HepG2 (cell line): Measurements from ENCODE around the gene STX4. TPM values are rescaled to one million over a fixed set of nuclear protein-coding genes. Genes with fewer than 3 reads are reported as not detected.

ENCODE experiments used
- ELF1 ChIP-seq: sonication (generic); formaldehyde crosslinking; IDR thresholded peaks from 2 replicates; pipeline ENCODE4 v1.4.0; 2020; ENCODE audit warnings: missing genetic modification reagents
- FOXK2 ChIP-seq: fragments of 450-650 bp; IDR thresholded peaks from 2 replicates; pipeline ENCODE4 v1.6.1; 2016
- HMGA1 ChIP-seq: sonication (generic); formaldehyde crosslinking; conservative IDR thresholded peaks from 2 replicates; pipeline ENCODE4 v1.4.0; 2020; ENCODE audit warnings: missing genetic modification reagents
- KAT7 ChIP-seq: IDR thresholded peaks from 2 replicates; pipeline ENCODE4 v1.6.1; 2018; ENCODE audit warnings: borderline replicate concordance, missing compliant biosample characterization
- MED1 ChIP-seq: sonication (generic); formaldehyde crosslinking; IDR thresholded peaks from 2 replicates; pipeline ENCODE4 v1.4.0; 2020; ENCODE audit warnings: missing genetic modification reagents
- NCOR1 ChIP-seq: fragments of 200-600 bp; sonication (generic); IDR thresholded peaks from 2 replicates; pipeline ENCODE4 v1.7.0; 2017; ENCODE audit warnings: antibody characterized with exemption, low read length, borderline replicate concordance
- NFE2 ChIP-seq: sonication (generic); formaldehyde crosslinking; IDR thresholded peaks from 2 replicates; pipeline ENCODE4 v1.4.0; 2020; ENCODE audit warnings: missing genetic modification reagents
- NKX3-1 ChIP-seq: sonication (generic); formaldehyde crosslinking; IDR thresholded peaks from 2 replicates; pipeline ENCODE4 v1.5.0; 2020; ENCODE audit warnings: missing genetic modification reagents
- RAD21 ChIP-seq: fragments of 450-650 bp; formaldehyde crosslinking; IDR thresholded peaks from 2 replicates; pipeline ENCODE4 v1.5.0; 2020; ENCODE audit warnings: mild to moderate bottlenecking
- SMAD9 ChIP-seq: sonication (generic); formaldehyde crosslinking; IDR thresholded peaks from 2 replicates; pipeline ENCODE4 v1.5.1; 2020; ENCODE audit warnings: mild to moderate bottlenecking, missing genetic modification reagents
- SP1 ChIP-seq, 2 experiments: fragments of 450-650 bp in 1 of 2; sonication (generic) in 1 of 2; formaldehyde crosslinking in 1 of 2; IDR thresholded peaks; 2 replicates each; pipeline versions ENCODE4 v1.4.0 to v1.6.1; 2016 to 2020; ENCODE audit warnings: missing genetic modification reagents in 1 of 2
- ZIK1 ChIP-seq: sonication (generic); formaldehyde crosslinking; IDR thresholded peaks from 2 replicates; pipeline ENCODE4 v1.5.0; 2020; ENCODE audit warnings: mild to moderate bottlenecking, low read depth, missing genetic modification reagents, borderline replicate concordance
- ZNF101 ChIP-seq: sonication (generic); formaldehyde crosslinking; IDR thresholded peaks from 2 replicates; pipeline ENCODE4 v1.4.0; 2020; ENCODE audit warnings: mild to moderate bottlenecking, low read depth, missing genetic modification reagents, borderline replicate concordance
- ZNF225 ChIP-seq: sonication (generic); formaldehyde crosslinking; IDR thresholded peaks from 2 replicates; pipeline ENCODE4 v1.4.0; 2020; ENCODE audit warnings: mild to moderate bottlenecking, missing genetic modification reagents
- ZNF260 ChIP-seq: sonication (generic); formaldehyde crosslinking; IDR thresholded peaks from 2 replicates; pipeline ENCODE4 v1.4.0; 2020; ENCODE audit warnings: missing genetic modification reagents, low read depth, mild to moderate bottlenecking, borderline replicate concordance
- ZNF331 ChIP-seq: sonication (generic); formaldehyde crosslinking; IDR thresholded peaks from 2 replicates; pipeline ENCODE4 v1.4.0; 2020; ENCODE audit warnings: missing genetic modification reagents
- ZNF33B ChIP-seq: sonication (generic); formaldehyde crosslinking; IDR thresholded peaks from 2 replicates; pipeline ENCODE4 v1.5.1; 2020; ENCODE audit warnings: mild to moderate bottlenecking, missing genetic modification reagents
- ZNF713 ChIP-seq: sonication (generic); formaldehyde crosslinking; IDR thresholded peaks from 2 replicates; pipeline ENCODE4 v1.4.0; 2020; ENCODE audit warnings: mild to moderate bottlenecking, missing genetic modification reagents
- ZZZ3 ChIP-seq: sonication (generic); formaldehyde crosslinking; IDR thresholded peaks from 2 replicates; pipeline ENCODE4 v1.4.0; 2020; ENCODE audit warnings: missing genetic modification reagents, mild to moderate bottlenecking, borderline replicate concordance
- polyA plus RNA-seq, 8 experiments: library from polyadenylated mRNA; depleted of rRNA in 3 of 8; stranded (reverse) in 7 of 8; unstranded in 1 of 8; fragments of >200 nt; fragmentation: Illumina TruSeq in 4 of 8; extraction: Trizol in 4 of 8; gene quantifications; 2 replicates each; pipeline versions ENCODE4 v1.2.1 to v1.2.3, GENCODE V29; 2011 to 2016; ENCODE audit warnings: low read depth in 4 of 8, missing spikeins in 1 of 8, mixed read lengths in 1 of 8; ENCODE audit not compliant: insufficient read depth in 1 of 8
- total RNA-seq, 5 experiments: library from RNA; depleted of rRNA; stranded (reverse); fragments of >200 nt; fragmentation: Illumina TruSeq; extraction: Trizol; gene quantifications; 2 replicates each; pipeline ENCODE4 v1.2.3, GENCODE V29; 2016; ENCODE audit warnings: low read depth in 1 of 5
- TF ChIP-seq, protein P1 (sequence below): sonication (generic); formaldehyde crosslinking; IDR thresholded peaks from 2 replicates; pipeline ENCODE4 v1.5.0; 2020; ENCODE audit warnings: mild to moderate bottlenecking, missing genetic modification reagents
- TF ChIP-seq, protein P2 (sequence below), 2 experiments: sonication (generic) in 1 of 2; formaldehyde crosslinking in 1 of 2; IDR thresholded peaks; 2 replicates each; pipeline versions ENCODE4 v1.6.1 to v1.9.0; 2014 to 2022; ENCODE audit warnings: antibody characterized with exemption in 1 of 2, borderline replicate concordance in 1 of 2, inconsistent platforms in 1 of 2, low read depth in 1 of 2, missing genetic modification reagents in 1 of 2
- TF ChIP-seq, protein P3 (sequence below): sonication (generic); formaldehyde crosslinking; conservative IDR thresholded peaks from 2 replicates; pipeline ENCODE4 v1.8.0; 2022; ENCODE audit warnings: low read depth, missing genetic modification reagents

Gene STX4
- total and polyA plus RNA-seq, 2 of the 13 experiments (the other 11 are each of a cell fraction or from before 2014, with no cell fraction given), result 29.2 to 34.6 TPM

DNA sequence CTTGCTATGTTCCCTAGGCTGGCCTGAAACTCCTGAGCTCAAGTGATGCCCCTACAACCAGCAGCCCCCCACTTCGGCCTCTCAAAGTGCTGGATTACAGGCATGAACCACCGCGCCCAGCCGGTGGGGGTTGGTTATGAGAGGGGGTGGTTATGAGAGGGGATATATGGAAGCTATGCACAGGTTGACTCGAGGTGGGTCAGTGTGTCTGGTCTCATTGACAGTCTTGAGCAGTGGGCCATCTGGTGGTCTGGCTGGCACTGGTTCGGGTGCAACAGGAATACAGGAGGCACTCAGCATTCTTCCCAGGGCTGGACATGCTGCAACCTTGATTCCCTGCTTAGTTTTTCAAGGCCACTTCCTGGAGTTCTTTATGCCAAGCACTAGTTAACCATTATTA lies 17.3 kb upstream of the STX4 start (continued):
- TF ChIP-seq, protein P1, sequence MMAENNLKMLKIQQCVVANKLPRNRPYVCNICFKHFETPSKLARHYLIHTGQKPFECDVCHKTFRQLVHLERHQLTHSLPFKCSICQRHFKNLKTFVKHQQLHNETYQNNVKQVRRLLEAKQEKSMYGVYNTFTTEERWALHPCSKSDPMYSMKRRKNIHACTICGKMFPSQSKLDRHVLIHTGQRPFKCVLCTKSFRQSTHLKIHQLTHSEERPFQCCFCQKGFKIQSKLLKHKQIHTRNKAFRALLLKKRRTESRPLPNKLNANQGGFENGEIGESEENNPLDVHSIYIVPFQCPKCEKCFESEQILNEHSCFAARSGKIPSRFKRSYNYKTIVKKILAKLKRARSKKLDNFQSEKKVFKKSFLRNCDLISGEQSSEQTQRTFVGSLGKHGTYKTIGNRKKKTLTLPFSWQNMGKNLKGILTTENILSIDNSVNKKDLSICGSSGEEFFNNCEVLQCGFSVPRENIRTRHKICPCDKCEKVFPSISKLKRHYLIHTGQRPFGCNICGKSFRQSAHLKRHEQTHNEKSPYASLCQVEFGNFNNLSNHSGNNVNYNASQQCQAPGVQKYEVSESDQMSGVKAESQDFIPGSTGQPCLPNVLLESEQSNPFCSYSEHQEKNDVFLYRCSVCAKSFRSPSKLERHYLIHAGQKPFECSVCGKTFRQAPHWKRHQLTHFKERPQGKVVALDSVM (CRISPR knock-in tag), result peak; percentile 65
- TF ChIP-seq ELF1 (CRISPR knock-in tag) (peak; percentile 73), NCOR1 (no peak), HMGA1 (no peak), RAD21 (CRISPR knock-in tag) (peak; percentile 86), ZNF713 (no peak), ZIK1 (CRISPR knock-in tag) (no peak), ZNF260 (CRISPR knock-in tag) (no peak), ZNF33B (CRISPR knock-in tag) (no peak), ZZZ3 (CRISPR knock-in tag) (no peak), NFE2 (no peak), KAT7 (no peak), MED1 (CRISPR knock-in tag) (peak; percentile 52), ZNF331 (CRISPR knock-in tag) (peak; percentile 59), ZNF225 (CRISPR knock-in tag) (no peak), FOXK2 (no peak), SP1 (IDR thresholded peaks at IDR 0.05) (no peak), SP1 (CRISPR knock-in tag; IDR thresholded peaks at IDR 0.05) (no peak), ZNF101 (CRISPR knock-in tag) (no peak), NKX3-1 (CRISPR knock-in tag) (no peak), SMAD9 (no peak)
- TF ChIP-seq, protein P2, sequence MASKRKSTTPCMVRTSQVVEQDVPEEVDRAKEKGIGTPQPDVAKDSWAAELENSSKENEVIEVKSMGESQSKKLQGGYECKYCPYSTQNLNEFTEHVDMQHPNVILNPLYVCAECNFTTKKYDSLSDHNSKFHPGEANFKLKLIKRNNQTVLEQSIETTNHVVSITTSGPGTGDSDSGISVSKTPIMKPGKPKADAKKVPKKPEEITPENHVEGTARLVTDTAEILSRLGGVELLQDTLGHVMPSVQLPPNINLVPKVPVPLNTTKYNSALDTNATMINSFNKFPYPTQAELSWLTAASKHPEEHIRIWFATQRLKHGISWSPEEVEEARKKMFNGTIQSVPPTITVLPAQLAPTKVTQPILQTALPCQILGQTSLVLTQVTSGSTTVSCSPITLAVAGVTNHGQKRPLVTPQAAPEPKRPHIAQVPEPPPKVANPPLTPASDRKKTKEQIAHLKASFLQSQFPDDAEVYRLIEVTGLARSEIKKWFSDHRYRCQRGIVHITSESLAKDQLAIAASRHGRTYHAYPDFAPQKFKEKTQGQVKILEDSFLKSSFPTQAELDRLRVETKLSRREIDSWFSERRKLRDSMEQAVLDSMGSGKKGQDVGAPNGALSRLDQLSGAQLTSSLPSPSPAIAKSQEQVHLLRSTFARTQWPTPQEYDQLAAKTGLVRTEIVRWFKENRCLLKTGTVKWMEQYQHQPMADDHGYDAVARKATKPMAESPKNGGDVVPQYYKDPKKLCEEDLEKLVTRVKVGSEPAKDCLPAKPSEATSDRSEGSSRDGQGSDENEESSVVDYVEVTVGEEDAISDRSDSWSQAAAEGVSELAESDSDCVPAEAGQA (IDR thresholded peaks at IDR 0.05; ENCODE audit: low read depth), result no peak
- TF ChIP-seq, protein P2 (CRISPR knock-in tag; IDR thresholded peaks at IDR 0.05; ENCODE audit: borderline replicate concordance), result no peak
- TF ChIP-seq, protein P3, sequence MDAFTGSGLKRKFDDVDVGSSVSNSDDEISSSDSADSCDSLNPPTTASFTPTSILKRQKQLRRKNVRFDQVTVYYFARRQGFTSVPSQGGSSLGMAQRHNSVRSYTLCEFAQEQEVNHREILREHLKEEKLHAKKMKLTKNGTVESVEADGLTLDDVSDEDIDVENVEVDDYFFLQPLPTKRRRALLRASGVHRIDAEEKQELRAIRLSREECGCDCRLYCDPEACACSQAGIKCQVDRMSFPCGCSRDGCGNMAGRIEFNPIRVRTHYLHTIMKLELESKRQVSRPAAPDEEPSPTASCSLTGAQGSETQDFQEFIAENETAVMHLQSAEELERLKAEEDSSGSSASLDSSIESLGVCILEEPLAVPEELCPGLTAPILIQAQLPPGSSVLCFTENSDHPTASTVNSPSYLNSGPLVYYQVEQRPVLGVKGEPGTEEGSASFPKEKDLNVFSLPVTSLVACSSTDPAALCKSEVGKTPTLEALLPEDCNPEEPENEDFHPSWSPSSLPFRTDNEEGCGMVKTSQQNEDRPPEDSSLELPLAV (CRISPR knock-in tag), result no peak
